GM12874 (cell line): ENCODE data around the gene RGS9.

ENCODE experiments used
- TF ChIP-seq, protein P1 (sequence below): IDR thresholded peaks from 2 replicates; pipeline ENCODE4 v1.5.1; 2011; ENCODE audit warnings: low read depth, mild to moderate bottlenecking, control low read depth, low read length, moderate library complexity; ENCODE audit not compliant: insufficient read depth

Gene RGS9

DNA sequence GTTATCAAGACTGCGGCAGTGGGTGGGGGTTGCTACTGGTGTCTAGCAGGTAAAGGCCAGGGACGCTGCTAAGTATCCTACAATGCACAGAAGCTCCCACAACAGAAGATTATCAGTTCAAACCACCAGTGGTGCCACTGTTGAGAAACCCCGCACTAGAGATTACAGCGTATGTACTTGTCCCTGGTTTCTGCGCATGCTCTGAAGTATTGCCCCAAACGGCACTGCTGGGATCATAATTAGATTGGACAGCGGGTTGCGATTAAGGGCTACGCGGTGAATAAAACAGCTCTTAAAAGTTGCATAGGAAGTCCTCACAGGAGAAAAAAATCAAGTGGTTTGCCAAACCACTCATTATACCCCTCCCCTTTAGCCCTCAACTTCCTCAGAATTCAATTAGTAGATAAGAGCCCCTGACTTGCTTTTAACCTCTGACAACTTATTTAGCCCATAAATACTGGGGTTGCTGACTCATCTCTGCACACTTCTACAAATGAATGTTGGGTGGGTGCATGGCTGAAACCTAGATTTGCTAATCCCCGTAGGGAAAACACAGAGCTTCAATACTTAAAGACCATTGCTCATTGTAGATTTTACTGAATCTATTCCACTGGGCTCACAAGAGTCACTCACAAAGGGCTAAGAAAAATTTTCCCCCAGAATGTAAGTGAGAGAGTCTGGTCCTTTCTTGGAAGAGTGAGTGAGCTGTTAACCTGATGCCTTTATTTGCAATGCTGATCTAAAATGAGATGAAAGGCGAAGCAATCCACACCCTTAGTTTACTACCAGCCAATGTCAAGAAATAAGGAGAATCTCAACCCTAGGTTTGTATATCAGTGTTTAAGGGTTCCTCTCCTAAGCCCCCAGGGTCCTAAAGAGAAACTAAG, 91.8 kb downstream of the RGS9 start:
- TF ChIP-seq, protein P1, sequence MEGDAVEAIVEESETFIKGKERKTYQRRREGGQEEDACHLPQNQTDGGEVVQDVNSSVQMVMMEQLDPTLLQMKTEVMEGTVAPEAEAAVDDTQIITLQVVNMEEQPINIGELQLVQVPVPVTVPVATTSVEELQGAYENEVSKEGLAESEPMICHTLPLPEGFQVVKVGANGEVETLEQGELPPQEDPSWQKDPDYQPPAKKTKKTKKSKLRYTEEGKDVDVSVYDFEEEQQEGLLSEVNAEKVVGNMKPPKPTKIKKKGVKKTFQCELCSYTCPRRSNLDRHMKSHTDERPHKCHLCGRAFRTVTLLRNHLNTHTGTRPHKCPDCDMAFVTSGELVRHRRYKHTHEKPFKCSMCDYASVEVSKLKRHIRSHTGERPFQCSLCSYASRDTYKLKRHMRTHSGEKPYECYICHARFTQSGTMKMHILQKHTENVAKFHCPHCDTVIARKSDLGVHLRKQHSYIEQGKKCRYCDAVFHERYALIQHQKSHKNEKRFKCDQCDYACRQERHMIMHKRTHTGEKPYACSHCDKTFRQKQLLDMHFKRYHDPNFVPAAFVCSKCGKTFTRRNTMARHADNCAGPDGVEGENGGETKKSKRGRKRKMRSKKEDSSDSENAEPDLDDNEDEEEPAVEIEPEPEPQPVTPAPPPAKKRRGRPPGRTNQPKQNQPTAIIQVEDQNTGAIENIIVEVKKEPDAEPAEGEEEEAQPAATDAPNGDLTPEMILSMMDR, result no peak

DNA sequence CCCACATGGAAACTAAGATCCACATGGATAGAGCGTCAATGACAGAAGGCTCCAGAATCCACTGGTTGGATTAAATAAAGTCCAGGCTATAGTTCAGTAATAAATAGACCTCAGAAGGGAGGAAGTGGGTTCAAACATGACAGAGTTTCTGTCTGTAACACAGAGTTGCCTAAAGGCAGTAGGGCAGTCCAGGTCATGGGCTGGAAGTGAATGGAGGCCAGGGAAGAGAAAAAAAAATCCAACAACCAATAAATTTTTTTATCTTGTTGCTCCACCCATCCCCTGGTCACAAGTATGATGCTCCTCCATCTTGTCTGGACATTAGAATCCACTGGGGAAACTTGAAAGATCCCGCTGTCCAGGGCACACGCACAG, 92.4 kb downstream of the RGS9 start:
- TF ChIP-seq, protein P1, result no peak

GRCh38 chr17:65230040-65230439, 92.9 kb downstream of the RGS9 start:
- TF ChIP-seq, protein P1, result no peak

DNA sequence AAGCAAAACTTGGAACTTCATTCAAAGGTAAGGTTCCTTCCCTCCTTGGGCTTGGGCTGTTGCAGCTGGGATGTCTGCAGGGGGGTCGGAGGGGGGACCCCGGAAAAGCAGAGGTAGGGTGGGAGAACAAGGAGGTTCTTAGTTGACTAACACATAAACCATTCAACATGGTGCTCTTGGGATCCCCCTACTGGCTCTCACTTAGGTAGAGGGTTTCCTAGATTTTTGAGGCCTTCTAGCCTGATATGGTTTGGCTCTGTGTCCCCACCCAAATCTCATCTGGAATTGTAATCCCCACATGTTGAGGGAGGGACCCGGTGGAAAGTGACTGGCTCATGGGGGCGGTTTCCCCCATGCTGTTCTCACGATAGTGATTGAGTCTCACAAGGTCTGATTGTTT, 93.9 kb downstream of the RGS9 start:
- TF ChIP-seq, protein P1, result no peak

GRCh38 chr17:65231662-65232335, 94.6 kb downstream of the RGS9 start:
- TF ChIP-seq, protein P1, result peak; percentile 71

DNA sequence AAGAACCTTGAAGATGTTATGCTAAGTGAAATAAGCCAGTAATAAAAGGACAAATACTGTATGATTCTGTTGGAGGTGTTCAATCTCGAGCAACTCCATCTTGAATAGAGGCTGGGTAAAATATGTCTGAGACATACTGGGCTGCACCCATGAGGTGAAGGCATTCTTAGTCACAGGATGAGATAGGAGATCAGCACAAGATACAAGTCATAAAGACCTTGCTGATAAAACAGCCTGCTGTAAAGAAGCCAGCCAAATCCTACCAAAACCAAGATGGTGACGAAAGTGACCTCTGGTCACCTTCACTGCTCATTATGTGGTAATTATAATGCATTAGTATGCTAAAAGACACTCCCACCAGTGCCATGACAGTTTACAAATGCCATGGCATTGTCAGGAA, 98.1 kb downstream of the RGS9 start:
- TF ChIP-seq, protein P1, result no peak

GRCh38 chr17:65236321-65236720, 99.2 kb downstream of the RGS9 start:
- TF ChIP-seq, protein P1, result no peak
